Spleen (tissue), 11 donors: ENCODE results near the gene FOXE1. TPM values are rescaled to one million over a fixed set of nuclear protein-coding genes. Genes with fewer than 3 reads are reported as not detected.

Source experiments
- DNase-seq: peaks from one replicate; pipeline ENCODE4 v3.0.0-alpha.2; 2020
- H3K27ac ChIP-seq, 8 donors: fragments of 200-600 bp; sonication (generic) in 7 of 8; 1 replicate in 4 of 8; 2 replicates in 4 of 8; pipeline versions ENCODE4 v1.5.0 to v1.8.0; 2016 to 2021; ENCODE audit warnings: inconsistent platforms in 4 of 8, mild to moderate bottlenecking in 4 of 8, moderate library complexity in 1 of 8
- H3K27me3 ChIP-seq, 7 donors: fragments of 200-600 bp; sonication (generic) in 6 of 7; replicated peaks in 1 of 7; 1 replicate in 4 of 7; 2 replicates in 3 of 7; pipeline versions ENCODE4 v1.5.0 to v1.8.0; 2016 to 2021; ENCODE audit warnings: inconsistent platforms in 3 of 7, mild to moderate bottlenecking in 1 of 7
- H3K36me3 ChIP-seq, 6 donors: fragments of 200-600 bp; sonication (generic) in 5 of 6; 1 replicate in 4 of 6; 2 replicates in 2 of 6; pipeline versions ENCODE4 v1.5.0 to v1.8.0; 2016 to 2021; ENCODE audit warnings: inconsistent platforms in 2 of 6
- H3K4me1 ChIP-seq, 6 donors: fragments of 200-600 bp; sonication (generic) in 5 of 6; 1 replicate in 3 of 6; 2 replicates in 3 of 6; pipeline versions ENCODE4 v1.5.0 to v1.8.0; 2016 to 2021; ENCODE audit warnings: inconsistent platforms in 3 of 6
- H3K4me3 ChIP-seq, 8 donors: fragments of 200-600 bp; sonication (generic) in 7 of 8; 1 replicate in 4 of 8; 2 replicates in 4 of 8; pipeline versions ENCODE4 v1.5.0 to v1.8.0; 2016 to 2021; ENCODE audit warnings: inconsistent platforms in 4 of 8, mild to moderate bottlenecking in 4 of 8, moderate library complexity in 2 of 8
- H3K9me3 ChIP-seq, 8 donors: fragments of 200-600 bp; sonication (generic) in 7 of 8; 1 replicate in 4 of 8; 2 replicates in 4 of 8; pipeline versions ENCODE4 v1.5.0 to v1.8.0; 2016 to 2021; ENCODE audit warnings: inconsistent platforms in 4 of 8
- POLR2A ChIP-seq, 3 donors: fragments of 450-650 bp; IDR thresholded peaks; one replicate each; pipeline ENCODE4 v1.5.1; 2017; ENCODE audit warnings: antibody characterized with exemption in 3 of 3, mild to moderate bottlenecking in 1 of 3
- POLR2AphosphoS5 ChIP-seq, 3 donors: sonication (generic); formaldehyde crosslinking; IDR thresholded peaks; one replicate each; pipeline ENCODE4 v1.5.1; 2017; ENCODE audit warnings: antibody characterized with exemption in 3 of 3
- WGBS, 5 donors: extraction: QIAGEN DNeasy Blood & Tissue Kit in 3 of 5; methylation state at CpG; one replicate each; pipeline versions ENCODE4 v1.1.5 to v1.1.7; 2013 to 2018; 5-methylcytosine and 5-hydroxymethylcytosine counted together
- intact Hi-C: fragments of 100-400 bp; cut with DNase I; formaldehyde crosslinking; loops from one replicate; pipeline ENCODE4 v1.15.0; 2023; ENCODE audit warnings: low total_unique reads
- polyA plus RNA-seq, 3 donors: library from polyadenylated mRNA; stranded (reverse); fragments of 200-250 nt; gene quantifications; one replicate each; pipeline ENCODE4 v1.2.1, GENCODE V29; 2013
- total RNA-seq, 7 donors: library from RNA; depleted of rRNA in 3 of 7; stranded (reverse); fragments of >200 nt in 3 of 7; fragmentation: NEBNext Ultra II Directional in 4 of 7; extraction: Animal tissue kit (Norgen Biotek cat#: 25700) in 4 of 7; gene quantifications; one replicate each; pipeline versions ENCODE4 v1.1.0 to v1.2.1, GENCODE V29; 2016 to 2021
- TF ChIP-seq, protein P1 (sequence below), 11 experiments: fragments of 200-600 bp in 7 of 11; fragments of 450-650 bp in 4 of 11; sonication (generic) in 4 of 11; IDR thresholded peaks in 8 of 11; conservative IDR thresholded peaks in 3 of 11; 1 replicate in 7 of 11; 2 replicates in 4 of 11; pipeline versions ENCODE4 v1.4.0 to v1.8.0; 2016 to 2021; ENCODE audit warnings: antibody characterized with exemption in 11 of 11, inconsistent platforms in 4 of 11, mild to moderate bottlenecking in 1 of 11
- donor health status: healthy with polysubstance abuse.
- donor health status: DM: no; HTN: no; CAD: no; lungs with moderate emphysema.
- donor health status: DM: no; HTN: no; CAD: no.
- donor health status: Bipolar disorder and iron deficiency.
- donor health status: healthy.
- donor health status: DM: no; HTN: no; CAD: no.
- donor health status: DM: yes; HTN: yes; CAD: no.

The FOXE1 gene
- total and polyA plus RNA-seq, 10 donors: 0.02 to 0.04 (median 0.03) TPM; not detected in 7

DNA sequence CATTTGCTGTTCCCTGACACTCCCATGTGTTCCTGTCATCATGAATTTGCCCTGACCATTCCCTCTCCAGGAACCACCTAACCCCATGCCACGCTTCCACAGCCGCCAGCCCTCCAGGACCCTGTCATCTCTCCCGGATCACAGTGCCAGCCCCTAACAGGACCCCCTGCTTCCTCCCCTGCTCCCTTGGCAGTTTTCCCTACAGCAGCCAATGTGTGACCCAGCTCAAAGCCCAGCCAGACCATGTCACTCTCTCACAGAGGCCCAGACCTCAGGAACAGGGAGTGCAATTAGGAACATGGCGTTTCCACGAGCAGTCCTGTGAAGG lies 8.1 kb downstream of the FOXE1 start:
- Histone ChIP-seq H3K4me3 (no peak overlapping the region), H3K36me3 (no peaks in the 10 kb centered on the region), H3K27ac (no peak overlapping the region), H3K27me3 (peaks cover 6 to 83% (median 51%) of the 10 kb centered on the region in 7 donors), H3K9me3 (peaks cover 0 to 14% (median 11%) of the 10 kb centered on the region in 8 donors), H3K4me1 (peaks cover 0 to 13% (median 8%) of the 10 kb centered on the region in 6 donors)
- intact Hi-C loops: no loop called here
- no peak for DNase-seq
- 69 to 88% (median 71%) methylated on average over 5 of the region's 5 CpGs for WGBS, 5 donors
- TF ChIP-seq, protein P1, sequence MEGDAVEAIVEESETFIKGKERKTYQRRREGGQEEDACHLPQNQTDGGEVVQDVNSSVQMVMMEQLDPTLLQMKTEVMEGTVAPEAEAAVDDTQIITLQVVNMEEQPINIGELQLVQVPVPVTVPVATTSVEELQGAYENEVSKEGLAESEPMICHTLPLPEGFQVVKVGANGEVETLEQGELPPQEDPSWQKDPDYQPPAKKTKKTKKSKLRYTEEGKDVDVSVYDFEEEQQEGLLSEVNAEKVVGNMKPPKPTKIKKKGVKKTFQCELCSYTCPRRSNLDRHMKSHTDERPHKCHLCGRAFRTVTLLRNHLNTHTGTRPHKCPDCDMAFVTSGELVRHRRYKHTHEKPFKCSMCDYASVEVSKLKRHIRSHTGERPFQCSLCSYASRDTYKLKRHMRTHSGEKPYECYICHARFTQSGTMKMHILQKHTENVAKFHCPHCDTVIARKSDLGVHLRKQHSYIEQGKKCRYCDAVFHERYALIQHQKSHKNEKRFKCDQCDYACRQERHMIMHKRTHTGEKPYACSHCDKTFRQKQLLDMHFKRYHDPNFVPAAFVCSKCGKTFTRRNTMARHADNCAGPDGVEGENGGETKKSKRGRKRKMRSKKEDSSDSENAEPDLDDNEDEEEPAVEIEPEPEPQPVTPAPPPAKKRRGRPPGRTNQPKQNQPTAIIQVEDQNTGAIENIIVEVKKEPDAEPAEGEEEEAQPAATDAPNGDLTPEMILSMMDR (IDR thresholded peaks at IDR 0.05 in 8 of 11, conservative IDR thresholded peaks at IDR 0.05 in 3 of 11): no peak
- no peak for TF ChIP-seq POLR2AphosphoS5 (IDR thresholded peaks at IDR 0.05)
- TF ChIP-seq POLR2A (IDR thresholded peaks at IDR 0.05): no peak

DNA sequence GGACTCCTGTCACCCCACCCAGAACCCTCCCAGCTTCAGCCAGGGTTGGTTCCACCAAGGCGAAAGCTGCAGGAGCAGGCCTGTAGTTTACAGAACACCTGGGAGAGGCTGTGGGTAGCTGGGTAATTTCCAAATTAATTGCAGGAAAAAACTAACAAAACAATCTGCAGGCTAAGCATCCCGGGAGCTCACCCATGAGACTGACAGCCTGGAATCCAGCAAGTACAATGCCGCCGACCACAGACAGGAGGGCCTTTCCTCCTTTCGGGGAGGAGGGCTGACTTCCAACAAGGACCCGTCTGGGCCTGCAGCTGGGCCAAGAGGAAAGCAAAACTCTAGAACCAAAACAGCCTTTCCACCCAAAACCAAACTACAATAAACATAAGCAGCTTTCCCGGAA lies 10.3 kb downstream of the FOXE1 start:
- Histone ChIP-seq H3K4me3 (no peak overlapping the region), H3K9me3 (peaks cover 6 to 28% (median 25%) of the 10 kb centered on the region in 8 donors), H3K27ac (no peak overlapping the region), H3K36me3 (no peaks in the 10 kb centered on the region), H3K4me1 (peaks cover 0 to 2% (median under 1%) of the 10 kb centered on the region in 6 donors), H3K27me3 (peaks cover 0 to 61% (median 29%) of the 10 kb centered on the region in 7 donors)
- intact Hi-C loops: no loop called here
- 64 to 83% (median 79%) methylated on average over 7 of the region's 7 CpGs for WGBS, 5 donors
- TF ChIP-seq, protein P1 (IDR thresholded peaks at IDR 0.05 in 8 of 11, conservative IDR thresholded peaks at IDR 0.05 in 3 of 11): no peak
- TF ChIP-seq POLR2A (IDR thresholded peaks at IDR 0.05) (no peak), POLR2AphosphoS5 (IDR thresholded peaks at IDR 0.05) (no peak)
- DNase-seq: no peak

DNA sequence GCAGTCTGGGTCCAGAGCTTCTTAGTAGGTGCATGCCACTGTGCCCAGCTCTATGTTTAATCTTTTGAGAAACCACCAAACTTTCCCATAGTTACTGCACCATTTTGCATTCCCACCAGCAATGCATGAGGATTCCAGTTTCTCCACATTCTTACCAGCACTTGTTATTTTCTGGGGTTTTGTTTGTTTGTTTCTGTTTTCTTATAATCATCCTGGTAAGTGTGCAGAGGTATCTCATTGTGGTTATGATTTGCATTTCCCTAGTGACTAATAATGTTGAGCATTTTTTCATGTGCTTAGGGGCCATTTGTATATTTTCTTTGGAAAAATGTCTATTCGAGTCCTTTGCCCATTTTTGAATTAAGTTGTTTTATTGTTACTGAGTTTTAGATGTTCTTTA lies 11.4 kb downstream of the FOXE1 start:
- Histone ChIP-seq H3K4me3 (no peak overlapping the region), H3K4me1 (no peaks in the 10 kb centered on the region), H3K27me3 (peaks cover 0 to 50% (median 18%) of the 10 kb centered on the region in 7 donors), H3K27ac (no peak overlapping the region), H3K9me3 (peaks cover 6 to 28% (median 25%) of the 10 kb centered on the region in 8 donors), H3K36me3 (no peaks in the 10 kb centered on the region)
- 58 to 92% (median 75%) methylated on average over 1 of the region's 1 CpG for WGBS, 5 donors
- TF ChIP-seq POLR2AphosphoS5 (IDR thresholded peaks at IDR 0.05) (no peak), POLR2A (IDR thresholded peaks at IDR 0.05) (no peak)
- TF ChIP-seq, protein P1 (IDR thresholded peaks at IDR 0.05 in 8 of 11, conservative IDR thresholded peaks at IDR 0.05 in 3 of 11): no peak
- DNase-seq: no peak
- intact Hi-C loops: no loop called here

DNA sequence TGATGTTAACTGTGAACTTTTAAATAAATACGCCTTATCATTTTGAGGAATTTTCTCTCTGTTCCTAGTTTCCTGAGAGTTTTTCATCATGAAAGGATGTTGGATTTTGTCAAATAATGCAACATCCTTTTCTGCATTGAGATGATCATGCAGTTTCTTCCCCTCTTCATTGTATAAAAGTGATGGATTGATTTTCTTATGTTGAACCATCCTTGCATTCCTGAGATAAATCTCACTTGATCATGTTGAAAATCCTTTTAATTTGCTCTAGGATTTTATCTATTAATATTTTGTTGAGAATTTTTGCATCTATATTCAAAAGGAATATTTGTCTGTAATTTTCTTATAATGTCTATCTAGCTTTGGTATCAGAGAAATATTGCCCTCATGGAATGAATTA lies 13.3 kb downstream of the FOXE1 start:
- intact Hi-C loops: no loop called here
- H3K27me3 ChIP-seq: peaks cover 0 to 35% (median 0%) of the 10 kb centered on the region in 7 donors
- no peaks in the 10 kb centered on the region for H3K36me3 ChIP-seq
- DNase-seq: no peak
- 89 to 100% (median 98%) methylated on average over 1 of the region's 1 CpG for WGBS, 5 donors
- H3K4me3 ChIP-seq: no peak overlapping the region
- no peak for TF ChIP-seq POLR2A (IDR thresholded peaks at IDR 0.05)
- TF ChIP-seq, protein P1 (IDR thresholded peaks at IDR 0.05 in 8 of 11, conservative IDR thresholded peaks at IDR 0.05 in 3 of 11): no peak
- no peak for TF ChIP-seq POLR2AphosphoS5 (IDR thresholded peaks at IDR 0.05)
- H3K27ac ChIP-seq: no peak overlapping the region
- no peaks in the 10 kb centered on the region for H3K4me1 ChIP-seq
- H3K9me3 ChIP-seq: peaks cover 6 to 28% (median 25%) of the 10 kb centered on the region in 8 donors
